GM19324 (cell line): ENCODE measurements around the gene MTM1.

Source experiments
- ATAC-seq: cut with Tn5 transposase; IDR thresholded peaks from one replicate; pipeline ENCODE4 v1.9.1; 2021; ENCODE audit warnings: mild to moderate bottlenecking, moderate library complexity; ENCODE audit not compliant: unreplicated experiment, low FRiP score

Gene MTM1

DNA sequence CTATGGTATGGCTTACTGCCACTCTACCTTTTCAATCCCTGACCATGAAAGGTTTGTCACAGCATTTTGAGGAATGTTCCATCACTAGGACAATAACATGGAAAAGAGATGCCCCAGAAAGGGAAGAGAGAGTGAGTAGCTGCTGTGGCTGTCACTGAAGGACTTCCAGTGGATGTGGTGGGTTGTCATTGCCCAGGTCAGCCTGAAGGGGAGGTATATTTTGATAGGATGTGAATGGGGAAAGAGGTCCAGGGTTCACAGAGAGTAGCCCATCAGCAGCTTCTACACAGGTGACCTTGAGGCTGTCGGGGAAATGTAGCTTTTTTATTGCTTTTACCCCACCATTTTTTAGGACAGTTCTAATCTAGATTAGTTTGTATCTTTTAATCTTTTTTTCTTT is 30.8 kb downstream of the MTM1 start:
- ATAC-seq: no peak

DNA sequence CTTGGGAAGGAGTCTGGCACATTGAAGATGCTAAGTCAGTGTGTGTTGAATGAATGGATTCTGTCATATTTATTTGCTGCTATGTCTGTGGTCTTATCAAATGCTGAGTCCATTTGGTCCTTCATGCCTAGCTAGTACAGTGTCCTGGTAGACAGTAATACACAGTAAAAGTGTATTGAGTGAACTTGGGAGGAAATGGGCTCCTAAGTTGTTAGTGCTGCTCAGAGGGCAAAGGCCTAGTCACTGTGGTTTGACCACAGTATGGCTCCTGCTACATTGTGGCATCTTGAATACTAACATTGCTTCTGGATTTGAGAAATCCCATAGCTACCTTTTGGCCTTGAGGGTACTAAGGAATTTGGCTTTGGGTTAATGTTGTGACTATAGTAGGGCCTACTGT is 33.9 kb downstream of the MTM1 start:
- ATAC-seq: no peak

- ATAC-seq: no peak
These were observed 34.3 kb downstream of the MTM1 start for GRCh38 chrX:150602743-150603142.

GRCh38 chrX:150605603-150606002 is 37.2 kb downstream of the MTM1 start:
- no peak for ATAC-seq

DNA sequence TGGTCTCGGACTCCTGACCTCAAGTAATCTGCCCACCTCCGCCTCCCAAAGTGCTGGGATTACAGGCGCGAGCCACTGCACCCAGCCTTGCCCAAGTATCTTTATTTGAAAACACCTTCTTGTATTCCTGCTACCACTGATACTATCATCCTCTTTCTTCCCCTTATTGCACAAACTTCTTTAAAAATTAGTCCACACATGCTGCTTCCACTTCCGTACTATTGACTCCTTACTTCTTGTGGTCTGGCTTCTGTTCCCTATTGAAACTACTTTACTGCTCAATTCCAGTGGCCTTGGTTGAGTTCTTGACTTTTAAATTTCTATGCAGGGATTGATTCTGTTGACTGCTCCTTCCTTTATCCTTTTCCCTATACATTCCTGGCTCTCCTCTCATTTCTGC is 38.8 kb downstream of the MTM1 start:
- ATAC-seq: no peak

DNA sequence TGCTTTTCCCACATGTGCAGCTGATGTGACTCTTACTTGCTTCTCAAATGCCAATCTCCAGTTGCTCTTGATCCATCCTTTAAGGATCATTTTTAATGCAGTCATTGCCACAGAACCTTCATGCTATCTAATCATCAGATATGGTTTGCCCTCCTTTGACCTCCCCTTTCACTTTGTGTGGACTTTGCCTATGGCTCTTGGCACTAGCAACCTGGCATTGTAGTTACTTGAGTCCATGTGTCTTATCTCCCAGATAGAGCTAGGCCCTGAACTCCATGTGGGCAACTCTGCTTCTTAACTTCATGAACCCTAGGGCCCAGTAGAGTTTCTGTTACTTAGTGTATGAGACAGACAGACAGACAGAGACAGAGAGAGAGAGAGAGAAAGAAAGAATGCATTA is 41.6 kb downstream of the MTM1 start:
- ATAC-seq: no peak

- no peak for ATAC-seq
These were observed 42.0 kb downstream of the MTM1 start for GRCh38 chrX:150610446-150610845.

GRCh38 chrX:150615356-150615755 is 46.9 kb downstream of the MTM1 start:
- no peak for ATAC-seq

- ATAC-seq: no peak
These were observed 47.9 kb downstream of the MTM1 start for GRCh38 chrX:150616179-150616862.

DNA sequence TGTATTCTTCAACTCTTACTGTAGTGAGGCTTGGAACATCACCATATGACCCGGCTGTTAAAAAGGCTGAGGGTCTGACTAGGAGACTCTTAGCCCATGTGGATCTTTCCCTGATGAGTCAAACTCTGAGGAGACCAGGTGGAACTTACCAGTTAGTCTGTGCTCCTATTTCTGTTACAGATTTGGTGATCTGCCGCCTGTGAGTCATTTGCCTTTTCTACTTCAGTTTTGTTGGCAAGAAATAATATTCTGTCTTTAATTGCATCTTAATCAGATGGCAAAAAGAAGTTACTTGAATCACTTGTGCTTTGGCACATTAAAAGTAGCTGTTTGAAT is 48.4 kb downstream of the MTM1 start:
- ATAC-seq: no peak

- ATAC-seq: no peak
These were observed 53.2 kb downstream of the MTM1 start for GRCh38 chrX:150621652-150622051.

GRCh38 chrX:150623583-150623982 is 55.2 kb downstream of the MTM1 start:
- no peak for ATAC-seq

GRCh38 chrX:150625097-150625496 is 56.7 kb downstream of the MTM1 start:
- ATAC-seq: no peak

DNA sequence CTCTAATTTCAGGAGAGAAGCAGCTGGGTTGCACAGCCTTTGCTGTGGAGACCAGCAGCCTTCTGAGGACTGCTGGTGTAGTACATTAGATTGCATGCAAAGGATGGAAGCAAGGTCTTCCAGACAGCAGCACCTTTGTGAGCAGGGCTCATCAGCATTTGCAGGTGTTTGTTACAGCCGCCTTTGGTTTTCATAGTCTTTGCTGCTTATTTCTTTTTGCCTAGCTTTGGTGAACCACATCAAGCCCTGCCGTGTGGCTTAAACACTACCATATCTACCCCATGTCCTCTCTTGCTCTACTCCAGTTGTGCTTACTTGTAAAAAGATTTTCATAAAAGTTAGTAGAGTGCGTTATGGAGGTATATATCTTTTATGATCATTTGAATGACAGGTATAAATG is 57.5 kb downstream of the MTM1 start:
- ATAC-seq: no peak

GRCh38 chrX:150627957-150628356 is 59.5 kb downstream of the MTM1 start:
- no peak for ATAC-seq

DNA sequence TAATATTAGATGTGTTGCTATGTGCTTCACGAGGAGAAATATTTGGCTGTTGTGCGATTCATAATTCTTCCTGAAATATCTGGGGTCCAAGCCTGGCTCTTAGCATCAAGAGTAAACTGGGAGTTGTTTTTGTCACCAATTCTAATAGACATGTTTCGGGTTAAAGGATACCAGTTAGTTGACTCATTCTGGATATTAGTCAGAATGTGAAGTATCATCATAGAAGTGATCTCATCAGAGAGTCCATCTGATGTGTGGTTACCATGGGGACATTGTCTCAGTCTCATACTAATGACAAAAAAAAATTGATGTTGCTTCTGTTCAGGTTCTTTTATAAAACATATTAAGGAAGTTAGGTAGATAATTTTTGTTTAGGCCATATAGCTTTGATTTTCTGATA is 67.5 kb downstream of the MTM1 start:
- ATAC-seq: no peak

GRCh38 chrX:150642423-150642822 is 74.0 kb downstream of the MTM1 start:
- ATAC-seq: no peak

GRCh38 chrX:150643271-150643670 is 74.8 kb downstream of the MTM1 start:
- no peak for ATAC-seq

DNA sequence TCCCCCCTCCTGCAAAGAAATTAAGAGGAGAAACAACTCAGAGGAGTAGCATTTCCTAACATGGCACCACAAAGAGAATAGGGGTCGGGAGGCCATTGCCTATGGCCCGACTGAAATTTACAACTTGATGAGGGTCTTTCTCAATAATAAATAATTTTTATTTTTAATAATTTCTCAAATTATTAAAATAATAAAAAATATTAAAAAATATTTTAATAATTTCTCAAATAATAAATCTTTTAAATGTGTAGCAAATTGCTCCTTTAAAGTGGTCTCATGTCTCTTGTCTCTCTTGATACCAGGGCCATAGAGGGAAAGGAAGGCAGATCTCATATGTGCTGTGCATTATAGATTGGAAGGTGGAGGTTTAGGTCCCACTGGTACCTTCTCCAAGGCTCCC is 75.5 kb downstream of the MTM1 start:
- ATAC-seq: no peak

GRCh38 chrX:150644422-150644821 is 76.0 kb downstream of the MTM1 start:
- no peak for ATAC-seq

GRCh38 chrX:150647331-150647730 is 78.9 kb downstream of the MTM1 start:
- ATAC-seq: no peak

- ATAC-seq: no peak
These were observed 80.0 kb downstream of the MTM1 start for GRCh38 chrX:150648296-150648940.
